Karpas-422 (cell line): ENCODE results near the gene NKAIN2. TPM values are rescaled to one million over a fixed set of nuclear protein-coding genes. Genes with fewer than 3 reads are reported as not detected.

ENCODE experiments used
- DNase-seq: peaks from one replicate; pipeline ENCODE4 v3.0.0-alpha.2; 2015
- H2AFZ ChIP-seq: fragments of 200-600 bp; sonication (generic); 2 replicates; pipeline ENCODE4 v1.6.1; 2014; ENCODE audit warnings: antibody characterized with exemption, low read length, mixed read lengths
- H3K27ac ChIP-seq: fragments of 200-600 bp; sonication (generic); 2 replicates; pipeline ENCODE4 v1.5.1; 2014; ENCODE audit warnings: mild to moderate bottlenecking, low read length, moderate library complexity
- H3K27me3 ChIP-seq: fragments of 200-600 bp; sonication (generic); 2 replicates; pipeline ENCODE4 v1.6.1; 2014; ENCODE audit warnings: low read length, mixed read lengths
- H3K36me3 ChIP-seq: fragments of 200-600 bp; sonication (generic); 2 replicates; pipeline ENCODE4 v1.6.1; 2014; ENCODE audit warnings: low read length, mixed read lengths; ENCODE audit not compliant: insufficient read depth
- H3K4me1 ChIP-seq: fragments of 200-600 bp; sonication (generic); 2 replicates; pipeline ENCODE4 v1.6.1; 2014; ENCODE audit warnings: mild to moderate bottlenecking, low read length, mixed read lengths
- H3K4me2 ChIP-seq: fragments of 200-600 bp; sonication (generic); 2 replicates; pipeline ENCODE4 v1.6.1; 2014; ENCODE audit warnings: low read length, low read depth, mild to moderate bottlenecking; ENCODE audit not compliant: poor library complexity, severe bottlenecking
- H3K4me3 ChIP-seq: fragments of 200-600 bp; sonication (generic); 2 replicates; pipeline ENCODE4 v1.5.1; 2014; ENCODE audit warnings: mild to moderate bottlenecking, antibody characterized with exemption, low read length, mixed read lengths
- H3K79me2 ChIP-seq: fragments of 200-600 bp; sonication (generic); 2 replicates; pipeline ENCODE4 v1.6.1; 2014; ENCODE audit warnings: mild to moderate bottlenecking, low read length, mixed read lengths
- H3K9ac ChIP-seq: fragments of 200-600 bp; sonication (generic); 2 replicates; pipeline ENCODE4 v1.6.0; 2014; ENCODE audit warnings: low read length
- H3K9me2 ChIP-seq: fragments of 200-600 bp; sonication (generic), shearing (Covaris generic); replicated peaks from 2 replicates; pipeline ENCODE4 v1.6.0; 2014; ENCODE audit warnings: mild to moderate bottlenecking, low read length, moderate library complexity; ENCODE audit not compliant: insufficient read depth
- H3K9me3 ChIP-seq: fragments of 300-700, 200-600 bp; sonication (generic); 2 replicates; pipeline ENCODE4 v1.6.1; 2014; ENCODE audit warnings: low read length, mixed read lengths
- H4K20me1 ChIP-seq: fragments of 200-600 bp; sonication (generic); 2 replicates; pipeline ENCODE4 v1.6.1; 2014; ENCODE audit warnings: mild to moderate bottlenecking, antibody characterized with exemption, low read length, low read depth; ENCODE audit not compliant: insufficient read depth
- total RNA-seq: library from RNA; depleted of rRNA; stranded (reverse); fragments of >200 nt; shearing (Covaris generic); gene quantifications from 2 replicates; pipeline ENCODE4 v1.2.3, GENCODE V29; 2014; ENCODE audit warnings: low replicate concordance

NKAIN2 gene
- total RNA-seq, 1 experiment from 2014 or later, result not detected

DNA sequence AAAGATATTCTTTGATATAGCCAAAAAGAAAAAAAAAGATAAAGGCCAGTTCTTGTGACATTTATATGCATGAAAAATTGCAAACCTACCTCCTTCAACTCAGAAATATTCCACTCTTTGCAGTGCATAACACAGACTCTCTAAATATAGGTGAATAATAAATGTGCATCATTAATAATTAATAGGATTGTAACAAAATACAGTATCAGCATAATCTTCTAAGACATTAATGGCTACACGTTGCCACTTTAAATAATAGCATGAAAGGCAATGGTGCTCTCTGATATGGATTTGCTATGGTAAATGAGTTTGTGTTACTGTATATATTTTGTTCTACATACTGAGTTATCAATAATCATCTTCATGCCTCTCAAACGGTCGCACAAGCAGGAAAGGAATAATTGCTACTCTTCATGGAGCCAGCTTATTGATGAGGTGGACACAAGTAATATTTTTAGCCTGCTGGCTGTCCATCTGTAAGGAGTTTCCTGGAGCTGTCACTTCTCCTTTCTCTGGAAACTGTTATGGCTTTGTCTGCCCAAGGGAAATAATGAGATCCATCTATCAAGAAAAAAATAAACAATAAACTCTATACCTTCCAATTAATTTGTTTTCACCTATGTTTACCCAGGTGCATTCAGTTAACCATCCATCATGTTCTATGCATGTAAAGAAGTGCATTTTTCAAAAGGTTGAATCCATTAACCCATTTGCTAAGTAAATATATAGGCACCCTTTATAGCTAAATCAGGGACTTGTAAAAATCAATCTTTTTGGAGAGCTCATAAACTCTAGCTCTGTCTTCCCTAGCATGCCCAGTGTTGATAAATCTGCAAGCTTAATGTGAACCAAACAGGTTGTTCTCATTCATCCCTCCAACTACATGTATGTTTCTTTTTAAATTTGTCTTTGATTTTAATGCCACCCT lies 253.0 kb downstream of the NKAIN2 start:
- no peaks in the 10 kb centered on the region for H3K4me1 ChIP-seq
- no peaks in the 10 kb centered on the region for H3K36me3 ChIP-seq
- H2AFZ ChIP-seq, result no peak overlapping the region
- H3K9me2 ChIP-seq, result no peaks in the 10 kb centered on the region
- no peak overlapping the region for H3K4me3 ChIP-seq
- no peaks in the 10 kb centered on the region for H4K20me1 ChIP-seq
- no peak overlapping the region for H3K9ac ChIP-seq
- H3K79me2 ChIP-seq, result no peaks in the 10 kb centered on the region
- peaks cover 5% of the 10 kb centered on the region; the same call in 1 of the 2 replicates for H3K9me3 ChIP-seq
- H3K27me3 ChIP-seq, result no peaks in the 10 kb centered on the region
- no peak overlapping the region for H3K4me2 ChIP-seq
- no peak for DNase-seq
- no peak overlapping the region for H3K27ac ChIP-seq

DNA sequence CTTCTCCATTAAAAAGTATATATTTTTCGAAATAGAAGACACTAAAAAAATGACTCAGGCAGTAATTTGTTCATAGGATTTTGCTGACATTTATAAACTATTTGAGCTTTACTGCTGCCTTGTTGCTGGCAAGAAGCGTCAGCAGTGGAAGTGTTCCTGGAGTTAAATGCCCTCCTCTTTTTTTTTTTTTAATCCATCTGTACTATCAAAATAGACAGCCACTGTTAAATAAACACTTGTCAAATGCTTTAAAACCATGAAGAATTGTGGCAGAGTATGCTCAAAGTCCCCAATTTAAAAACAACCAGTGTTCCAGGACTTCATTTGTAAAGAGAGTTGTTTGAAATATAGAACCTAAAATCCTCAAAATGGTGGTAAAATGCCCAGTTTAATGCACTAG lies 253.8 kb downstream of the NKAIN2 start:
- no peak overlapping the region for H3K4me3 ChIP-seq
- no peaks in the 10 kb centered on the region for H3K36me3 ChIP-seq
- no peak for DNase-seq
- no peak overlapping the region for H3K4me2 ChIP-seq
- no peak overlapping the region for H3K9ac ChIP-seq
- no peaks in the 10 kb centered on the region for H3K27me3 ChIP-seq
- H3K79me2 ChIP-seq, result no peaks in the 10 kb centered on the region
- H4K20me1 ChIP-seq, result no peaks in the 10 kb centered on the region
- no peak overlapping the region for H2AFZ ChIP-seq
- no peaks in the 10 kb centered on the region for H3K9me2 ChIP-seq
- peaks cover 7% of the 10 kb centered on the region; the same call in 1 of the 2 replicates for H3K9me3 ChIP-seq
- H3K27ac ChIP-seq, result no peak overlapping the region
- H3K4me1 ChIP-seq, result no peaks in the 10 kb centered on the region

DNA sequence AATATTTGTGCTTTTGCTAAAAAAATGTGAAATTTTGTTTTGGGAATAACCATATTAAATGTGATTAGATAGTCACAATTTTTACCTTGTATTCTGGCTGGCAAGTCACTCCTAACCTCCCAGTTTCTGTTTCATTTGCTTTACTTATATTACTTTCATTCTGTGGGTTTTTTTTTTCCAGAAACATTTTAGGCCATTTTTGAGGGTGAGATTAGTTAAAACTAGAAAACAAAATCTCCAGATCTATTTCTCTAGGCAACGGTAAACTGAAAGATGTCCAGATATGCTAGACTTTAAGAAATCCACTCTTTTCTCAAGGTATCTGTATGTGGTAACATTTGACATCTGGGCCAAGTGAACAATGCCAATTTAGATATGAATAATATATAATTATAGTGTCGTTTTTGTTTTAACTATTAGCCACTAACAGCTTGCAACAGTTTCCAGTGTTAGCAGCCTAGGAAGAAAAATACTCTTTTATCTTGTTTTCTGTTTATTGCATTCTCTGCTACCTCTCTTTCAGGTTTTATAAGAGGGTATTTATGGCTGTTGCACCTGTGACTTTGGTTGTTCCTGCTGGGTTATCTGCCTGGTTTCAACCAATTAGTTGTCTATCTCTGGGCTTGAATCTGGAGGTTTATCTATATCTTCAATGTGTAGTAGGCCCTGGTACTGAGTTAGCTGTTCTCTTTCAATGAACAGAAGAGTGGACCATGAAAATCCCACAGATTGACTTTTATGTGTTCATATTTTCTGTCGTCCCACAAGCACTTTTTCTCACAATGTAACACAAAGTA lies 260.9 kb downstream of the NKAIN2 start:
- Histone ChIP-seq H4K20me1 (no peaks in the 10 kb centered on the region), H2AFZ (no peak overlapping the region), H3K4me1 (no peaks in the 10 kb centered on the region), H3K9me2 (no peaks in the 10 kb centered on the region), H3K79me2 (no peaks in the 10 kb centered on the region), H3K27me3 (no peaks in the 10 kb centered on the region), H3K9ac (no peak overlapping the region), H3K4me2 (no peak overlapping the region), H3K4me3 (no peak overlapping the region), H3K27ac (no peak overlapping the region), H3K36me3 (no peaks in the 10 kb centered on the region), H3K9me3 (peaks cover 9% of the 10 kb centered on the region)
- DNase-seq, result no peak

DNA sequence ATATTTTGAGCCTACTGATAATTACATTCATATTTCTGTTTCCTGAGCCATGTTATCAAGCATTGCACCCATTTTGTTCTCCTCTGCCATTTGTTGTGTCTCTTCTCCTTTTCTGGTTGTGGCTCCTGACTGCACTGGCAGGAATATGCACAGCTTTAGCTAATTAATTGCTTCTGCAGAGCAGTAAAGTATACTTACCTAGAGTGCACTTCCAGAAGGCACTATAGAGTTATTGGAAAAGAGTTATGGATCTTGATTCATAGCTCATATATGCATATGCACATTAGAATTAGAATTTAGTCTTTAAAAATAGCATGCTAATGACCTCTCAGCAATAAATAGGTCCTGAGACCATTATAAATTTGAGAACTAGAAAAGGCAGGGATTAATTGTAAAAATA lies 262.6 kb downstream of the NKAIN2 start:
- Histone ChIP-seq H3K79me2 (no peaks in the 10 kb centered on the region), H3K27me3 (no peaks in the 10 kb centered on the region), H3K36me3 (no peaks in the 10 kb centered on the region), H2AFZ (no peak overlapping the region), H3K9ac (no peak overlapping the region), H3K4me3 (no peak overlapping the region), H3K9me3 (peaks cover 11% of the 10 kb centered on the region), H3K27ac (no peak overlapping the region), H3K4me2 (no peak overlapping the region), H3K9me2 (no peaks in the 10 kb centered on the region), H3K4me1 (no peaks in the 10 kb centered on the region), H4K20me1 (no peaks in the 10 kb centered on the region)
- no peak for DNase-seq

DNA sequence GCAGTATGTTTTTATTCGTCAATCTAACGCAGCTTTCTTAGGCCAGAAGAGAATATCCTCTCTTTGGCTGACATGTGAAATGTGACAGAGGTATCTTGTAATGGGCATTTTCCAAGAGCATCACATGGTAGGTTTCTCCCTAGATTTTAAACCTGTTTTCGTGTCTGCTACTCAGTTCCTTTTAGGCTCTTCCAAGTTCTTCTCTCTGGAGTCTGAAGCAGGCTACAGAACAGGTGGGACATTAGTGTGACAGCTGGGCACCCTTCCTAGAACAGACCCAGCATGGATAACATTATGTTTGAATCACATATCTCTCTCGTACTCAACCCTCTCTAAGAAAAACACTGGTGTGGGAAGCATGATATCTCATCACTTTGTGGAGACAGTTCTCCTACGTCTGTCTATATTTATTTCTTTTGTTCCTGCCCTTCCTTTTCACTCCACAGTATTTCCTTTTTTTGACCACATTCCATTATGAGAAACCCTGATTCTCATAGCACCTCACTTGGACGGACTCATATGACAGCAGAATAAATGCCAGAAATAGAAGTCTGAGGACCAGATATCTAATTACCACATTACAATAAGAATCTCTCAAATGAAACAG lies 263.4 kb downstream of the NKAIN2 start:
- Histone ChIP-seq H3K9ac (no peak overlapping the region), H3K27ac (no peak overlapping the region), H3K4me3 (no peak overlapping the region), H3K36me3 (no peaks in the 10 kb centered on the region), H3K79me2 (no peaks in the 10 kb centered on the region), H3K4me1 (no peaks in the 10 kb centered on the region), H4K20me1 (no peaks in the 10 kb centered on the region), H3K27me3 (no peaks in the 10 kb centered on the region), H3K9me3 (peaks cover 11% of the 10 kb centered on the region), H3K9me2 (no peaks in the 10 kb centered on the region), H3K4me2 (no peak overlapping the region), H2AFZ (no peak overlapping the region)
- no peak for DNase-seq

DNA sequence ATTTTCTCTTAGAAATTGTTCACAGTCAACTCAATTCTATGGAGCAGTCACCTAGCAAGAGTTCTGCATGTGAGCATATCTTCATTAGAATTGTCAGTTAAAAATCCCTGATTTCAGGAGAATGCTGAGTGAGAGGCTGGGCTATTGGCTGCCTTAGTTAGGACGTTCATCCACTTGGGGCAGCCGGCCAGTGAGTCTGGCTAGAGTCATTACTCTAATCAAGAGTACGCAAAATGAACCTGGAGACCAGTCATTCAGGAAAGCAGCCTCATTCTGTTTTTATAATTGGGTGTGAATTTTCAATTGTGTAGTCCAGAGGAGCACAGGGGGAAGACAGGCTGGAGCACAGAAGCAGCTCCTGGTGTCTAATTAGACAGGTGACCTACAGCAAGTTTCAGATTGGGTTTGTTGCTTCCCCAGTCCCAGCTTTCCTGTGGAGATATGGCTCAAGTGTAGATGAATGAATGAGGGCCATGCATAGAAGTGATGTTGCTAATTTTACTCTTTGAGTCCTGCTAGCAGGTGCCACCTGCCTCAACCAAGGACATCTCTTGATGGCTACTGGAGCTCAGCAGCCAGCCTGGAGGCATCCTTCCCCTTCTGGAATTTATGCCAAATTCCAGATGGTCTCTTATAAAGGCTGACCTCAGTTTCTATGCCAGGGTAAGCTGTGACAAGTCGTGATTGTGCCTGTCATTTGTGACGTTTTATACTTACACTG lies 265.7 kb downstream of the NKAIN2 start:
- H3K9me3 ChIP-seq, result peaks cover 6% of the 10 kb centered on the region
- H4K20me1 ChIP-seq, result no peaks in the 10 kb centered on the region
- H3K4me3 ChIP-seq, result no peak overlapping the region
- no peaks in the 10 kb centered on the region for H3K4me1 ChIP-seq
- H3K79me2 ChIP-seq, result no peaks in the 10 kb centered on the region
- H3K27ac ChIP-seq, result no peak overlapping the region
- no peak overlapping the region for H3K9ac ChIP-seq
- no peaks in the 10 kb centered on the region for H3K36me3 ChIP-seq
- no peak overlapping the region for H3K4me2 ChIP-seq
- no peaks in the 10 kb centered on the region for H3K9me2 ChIP-seq
- H3K27me3 ChIP-seq, result no peaks in the 10 kb centered on the region
- no peak for DNase-seq
- H2AFZ ChIP-seq, result no peak overlapping the region

DNA sequence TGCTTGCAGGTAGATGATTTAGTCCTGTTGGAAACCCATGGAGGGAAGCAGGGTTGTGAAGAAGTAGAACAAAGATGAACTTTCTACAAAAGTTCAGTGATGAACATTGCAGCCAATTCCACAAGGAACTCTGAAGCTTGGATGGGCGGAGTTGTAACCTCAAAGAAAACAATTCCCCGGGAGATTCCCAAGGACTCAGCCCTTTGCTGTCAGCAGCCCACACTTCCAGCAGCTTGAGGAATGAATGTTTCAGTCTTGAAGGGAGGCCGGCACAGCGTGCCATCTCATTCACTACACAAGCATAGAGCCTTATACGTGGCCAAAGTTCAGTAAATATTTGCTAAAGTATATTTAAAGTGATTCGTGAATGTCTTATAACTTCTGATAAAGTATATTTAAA lies 269.4 kb downstream of the NKAIN2 start:
- H3K4me2 ChIP-seq, result no peak overlapping the region
- no peak overlapping the region for H3K4me3 ChIP-seq
- no peak overlapping the region for H3K27ac ChIP-seq
- H2AFZ ChIP-seq, result no peak overlapping the region
- H3K4me1 ChIP-seq, result no peaks in the 10 kb centered on the region
- H4K20me1 ChIP-seq, result no peaks in the 10 kb centered on the region
- H3K27me3 ChIP-seq, result no peaks in the 10 kb centered on the region
- DNase-seq, result no peak
- H3K36me3 ChIP-seq, result no peaks in the 10 kb centered on the region
- peaks cover 3% of the 10 kb centered on the region; the same call in 1 of the 2 replicates for H3K9me3 ChIP-seq
- no peak overlapping the region for H3K9ac ChIP-seq
- no peaks in the 10 kb centered on the region for H3K9me2 ChIP-seq
- H3K79me2 ChIP-seq, result no peaks in the 10 kb centered on the region
